ENCODE results near the gene ARSK.

The ARSK gene

GRCh38 chr5:95533761-95534160 lies 21.1 kb upstream of the ARSK start:
- no peak for TF ChIP-seq ZNF274 (IDR thresholded peaks at IDR 0.05; ENCODE audit: low read depth, low read length)
- no peak overlapping the region for H3K4me3 ChIP-seq (ENCODE audit: low read length)

GRCh38 chr5:95537501-95537900 lies 17.4 kb upstream of the ARSK start:
- H3K4me3 ChIP-seq (ENCODE audit: low read length) = no peak overlapping the region
- TF ChIP-seq ZNF274 (IDR thresholded peaks at IDR 0.05; ENCODE audit: low read depth, low read length) = no peak

GRCh38 chr5:95543017-95543705 lies 11.7 kb upstream of the ARSK start:
- TF ChIP-seq ZNF274 (IDR thresholded peaks at IDR 0.05; ENCODE audit: low read depth, low read length) = no peak
- no peak overlapping the region for H3K4me3 ChIP-seq (ENCODE audit: low read length)

- TF ChIP-seq ZNF274 (IDR thresholded peaks at IDR 0.05; ENCODE audit: low read depth, low read length) = no peak
- no peak overlapping the region for H3K4me3 ChIP-seq (ENCODE audit: low read length)
These were observed 5.9 kb upstream of the ARSK start for GRCh38 chr5:95549030-95549429.

- TF ChIP-seq ZNF274 (IDR thresholded peaks at IDR 0.05; ENCODE audit: low read depth, low read length) = no peak
These were observed 612 bp upstream of the ARSK start for GRCh38 chr5:95554331-95554646.

GRCh38 chr5:95555553-95555952 lies 652 bp downstream of the ARSK start:
- H3K4me3 ChIP-seq (ENCODE audit: low read length) = peak overlapping the region; percentile 95
- TF ChIP-seq ZNF274 (IDR thresholded peaks at IDR 0.05; ENCODE audit: low read depth, low read length) = no peak

More at GRCh38 chr5:95554331-95554646, 612 bp upstream of the ARSK start:
- H3K4me3 ChIP-seq (ENCODE audit: low read length) = peak overlapping the region; percentile 95

- H3K4me3 ChIP-seq (ENCODE audit: low read length) = no peak overlapping the region
- no peak for TF ChIP-seq ZNF274 (IDR thresholded peaks at IDR 0.05; ENCODE audit: low read depth, low read length)
These were observed 2.9 kb downstream of the ARSK start for GRCh38 chr5:95557841-95558240.

- no peak for TF ChIP-seq ZNF274 (IDR thresholded peaks at IDR 0.05; ENCODE audit: low read depth, low read length)
- H3K4me3 ChIP-seq (ENCODE audit: low read length) = no peak overlapping the region
These were observed 7.4 kb downstream of the ARSK start for GRCh38 chr5:95562282-95562681.

GRCh38 chr5:95563367-95563766 lies 8.5 kb downstream of the ARSK start:
- TF ChIP-seq ZNF274 (IDR thresholded peaks at IDR 0.05; ENCODE audit: low read depth, low read length) = no peak
- no peak overlapping the region for H3K4me3 ChIP-seq (ENCODE audit: low read length)

- TF ChIP-seq ZNF274 (IDR thresholded peaks at IDR 0.05; ENCODE audit: low read depth, low read length) = no peak
- H3K4me3 ChIP-seq (ENCODE audit: low read length) = no peak overlapping the region
These were observed 9.5 kb downstream of the ARSK start for GRCh38 chr5:95564450-95564849.

- TF ChIP-seq ZNF274 (IDR thresholded peaks at IDR 0.05; ENCODE audit: low read depth, low read length) = no peak
- no peak overlapping the region for H3K4me3 ChIP-seq (ENCODE audit: low read length)
These were observed 10.5 kb downstream of the ARSK start for GRCh38 chr5:95565280-95565920.

- TF ChIP-seq ZNF274 (IDR thresholded peaks at IDR 0.05; ENCODE audit: low read depth, low read length) = no peak
- no peak overlapping the region for H3K4me3 ChIP-seq (ENCODE audit: low read length)
These were observed 17.1 kb downstream of the ARSK start for GRCh38 chr5:95572016-95572415.

- no peak overlapping the region for H3K4me3 ChIP-seq (ENCODE audit: low read length)
- no peak for TF ChIP-seq ZNF274 (IDR thresholded peaks at IDR 0.05; ENCODE audit: low read depth, low read length)
These were observed 26.7 kb downstream of the ARSK start for GRCh38 chr5:95581576-95581975.

GRCh38 chr5:95583992-95584391 lies 29.1 kb downstream of the ARSK start:
- H3K4me3 ChIP-seq (ENCODE audit: low read length) = no peak overlapping the region
- no peak for TF ChIP-seq ZNF274 (IDR thresholded peaks at IDR 0.05; ENCODE audit: low read depth, low read length)

- TF ChIP-seq ZNF274 (IDR thresholded peaks at IDR 0.05; ENCODE audit: low read depth, low read length) = no peak
- no peak overlapping the region for H3K4me3 ChIP-seq (ENCODE audit: low read length)
These were observed 36.0 kb downstream of the ARSK start for GRCh38 chr5:95590880-95591279.

GRCh38 chr5:95591490-95591901 lies 36.6 kb downstream of the ARSK start:
- no peak for TF ChIP-seq ZNF274 (IDR thresholded peaks at IDR 0.05; ENCODE audit: low read depth, low read length)
- no peak overlapping the region for H3K4me3 ChIP-seq (ENCODE audit: low read length)

All from GM08714 (cell line).